Measurements from ENCODE around the gene DPH6. TPM values are rescaled to one million over a fixed set of nuclear protein-coding genes. Genes with fewer than 3 reads are reported as not detected.

Gene DPH6
- total and polyA plus RNA-seq, 8 donors: 9.8 to 19.1 (median 13.7) TPM

DNA sequence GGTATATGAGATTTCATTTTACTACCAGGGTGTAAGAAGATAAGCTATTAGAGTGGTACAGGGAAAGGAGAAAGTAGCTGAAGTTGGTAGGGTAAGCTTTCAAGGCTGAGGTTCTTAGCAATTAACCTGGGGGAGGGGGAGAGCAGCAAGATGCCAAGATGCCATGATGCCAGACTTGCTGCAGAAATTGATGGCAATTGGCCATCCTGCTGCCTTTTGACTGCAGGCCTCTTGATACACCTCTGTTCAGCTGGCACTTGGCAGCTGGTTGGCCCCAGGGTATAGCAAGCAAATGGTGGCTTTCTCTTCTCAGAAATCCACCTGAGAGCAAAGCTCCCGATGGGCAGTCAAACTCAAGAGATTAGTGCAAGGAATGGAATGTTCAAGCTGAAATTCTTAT, 21.4 kb upstream of the DPH6 start:
- TF ChIP-seq, protein P1, sequence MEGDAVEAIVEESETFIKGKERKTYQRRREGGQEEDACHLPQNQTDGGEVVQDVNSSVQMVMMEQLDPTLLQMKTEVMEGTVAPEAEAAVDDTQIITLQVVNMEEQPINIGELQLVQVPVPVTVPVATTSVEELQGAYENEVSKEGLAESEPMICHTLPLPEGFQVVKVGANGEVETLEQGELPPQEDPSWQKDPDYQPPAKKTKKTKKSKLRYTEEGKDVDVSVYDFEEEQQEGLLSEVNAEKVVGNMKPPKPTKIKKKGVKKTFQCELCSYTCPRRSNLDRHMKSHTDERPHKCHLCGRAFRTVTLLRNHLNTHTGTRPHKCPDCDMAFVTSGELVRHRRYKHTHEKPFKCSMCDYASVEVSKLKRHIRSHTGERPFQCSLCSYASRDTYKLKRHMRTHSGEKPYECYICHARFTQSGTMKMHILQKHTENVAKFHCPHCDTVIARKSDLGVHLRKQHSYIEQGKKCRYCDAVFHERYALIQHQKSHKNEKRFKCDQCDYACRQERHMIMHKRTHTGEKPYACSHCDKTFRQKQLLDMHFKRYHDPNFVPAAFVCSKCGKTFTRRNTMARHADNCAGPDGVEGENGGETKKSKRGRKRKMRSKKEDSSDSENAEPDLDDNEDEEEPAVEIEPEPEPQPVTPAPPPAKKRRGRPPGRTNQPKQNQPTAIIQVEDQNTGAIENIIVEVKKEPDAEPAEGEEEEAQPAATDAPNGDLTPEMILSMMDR (IDR thresholded peaks at IDR 0.05): no peak
- Histone ChIP-seq H3K9me3 (no peaks in the 10 kb centered on the region), H3K36me3 (no peaks in the 10 kb centered on the region), H3K4me3 (no peak overlapping the region), H3K27ac (no peak overlapping the region), H3K27me3 (no peaks in the 10 kb centered on the region), H3K4me1 (no peaks in the 10 kb centered on the region)
- intact Hi-C loops (cut with DNase I): no loop called here
- DNase-seq (no peak), ATAC-seq (no peak)

DNA sequence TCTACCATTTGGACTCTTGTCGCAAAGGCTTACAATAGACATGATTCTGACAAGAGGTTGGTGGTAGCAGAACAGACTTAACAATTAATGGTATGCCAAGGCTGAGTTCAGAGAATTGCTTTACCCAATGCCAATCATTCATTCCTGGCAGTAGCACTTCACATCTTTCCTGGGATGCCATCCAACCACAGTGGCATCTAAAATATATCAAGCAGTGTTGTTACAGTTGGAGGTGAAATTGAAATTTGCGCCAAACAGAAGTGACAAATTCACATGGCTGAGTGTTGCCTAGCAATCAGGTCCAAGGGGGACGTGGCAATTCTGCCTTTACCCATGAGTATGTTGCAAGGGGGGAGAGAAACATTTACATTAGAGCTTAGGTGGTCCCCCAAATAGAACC, 21.0 kb upstream of the DPH6 start:
- DNase-seq (no peak), ATAC-seq (no peak)
- no peaks in the 10 kb centered on the region for H3K4me1 ChIP-seq
- no peaks in the 10 kb centered on the region for H3K9me3 ChIP-seq
- H3K27ac ChIP-seq: no peak overlapping the region
- no peaks in the 10 kb centered on the region for H3K27me3 ChIP-seq
- no peaks in the 10 kb centered on the region for H3K36me3 ChIP-seq
- TF ChIP-seq, protein P1 (IDR thresholded peaks at IDR 0.05): no peak
- no peak overlapping the region for H3K4me3 ChIP-seq
- intact Hi-C loops (cut with DNase I): no loop called here

DNA sequence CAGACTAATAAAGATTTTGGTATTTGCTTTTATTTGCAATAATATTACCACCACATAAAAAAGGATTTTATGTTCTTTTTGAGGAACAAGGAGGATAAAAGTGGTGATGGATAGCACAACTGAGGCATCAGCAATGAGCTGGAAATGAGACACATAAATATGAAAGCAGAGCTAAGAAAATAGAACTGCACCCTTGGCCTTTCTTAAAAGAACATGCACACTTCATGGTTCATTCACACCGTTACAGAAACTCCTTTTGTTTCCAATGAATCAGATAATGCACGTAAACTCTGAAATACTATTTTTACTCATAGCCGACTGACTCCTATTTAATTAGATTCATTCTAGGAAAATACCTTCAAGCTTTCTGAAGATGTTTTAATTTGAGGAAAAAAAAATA, 19.9 kb upstream of the DPH6 start:
- TF ChIP-seq, protein P1 (IDR thresholded peaks at IDR 0.05): no peak
- H3K4me3 ChIP-seq: no peak overlapping the region
- H3K36me3 ChIP-seq: no peaks in the 10 kb centered on the region
- ATAC-seq (no peak), DNase-seq (no peak)
- no peaks in the 10 kb centered on the region for H3K9me3 ChIP-seq
- H3K4me1 ChIP-seq: no peaks in the 10 kb centered on the region
- no peaks in the 10 kb centered on the region for H3K27me3 ChIP-seq
- no peak overlapping the region for H3K27ac ChIP-seq
- intact Hi-C loops (cut with DNase I): no loop called here

DNA sequence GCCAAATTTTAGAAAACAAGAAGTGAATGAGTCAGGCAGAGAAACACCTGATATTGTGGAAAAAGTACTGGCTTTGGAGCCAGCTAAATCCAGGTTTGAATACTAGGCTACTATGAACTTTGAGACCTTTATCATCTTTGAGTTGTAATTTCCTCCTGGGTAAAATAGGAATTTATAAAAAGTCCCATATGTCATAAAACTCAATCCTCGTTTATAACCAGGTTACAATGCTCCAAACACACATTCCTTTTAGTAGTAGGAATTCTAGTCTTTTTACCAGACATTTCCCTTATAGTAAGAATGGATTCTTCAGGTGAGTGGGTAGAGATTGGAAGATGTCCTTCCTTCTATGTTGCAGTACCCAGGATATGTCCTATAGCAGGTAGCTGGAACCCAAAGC, 16.7 kb upstream of the DPH6 start:
- intact Hi-C loops (cut with DNase I): no loop called here
- no peaks in the 10 kb centered on the region for H3K9me3 ChIP-seq

DNA sequence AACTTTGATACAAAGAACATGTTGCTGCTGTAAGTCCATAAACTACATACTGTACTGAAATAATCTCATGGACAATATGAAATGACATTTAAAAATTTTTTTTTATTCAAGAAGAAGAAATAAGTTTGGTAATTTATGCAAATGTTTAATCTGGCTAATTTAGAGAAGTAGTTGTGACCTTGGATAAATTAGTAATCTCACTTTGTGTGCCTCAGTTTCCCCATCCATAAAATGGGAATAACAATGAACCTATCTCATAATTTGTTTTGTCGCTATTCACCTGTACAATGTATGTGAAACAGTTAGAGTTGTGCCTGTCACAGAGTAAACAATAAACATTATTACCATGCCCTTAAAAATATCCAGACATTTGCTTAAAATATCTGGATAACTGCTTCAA, 15.3 kb upstream of the DPH6 start:
- TF ChIP-seq, protein P1 (IDR thresholded peaks at IDR 0.05): no peak
- intact Hi-C loops (cut with DNase I): no loop called here
- Histone ChIP-seq H3K4me3 (no peak overlapping the region), H3K9me3 (no peaks in the 10 kb centered on the region), H3K27ac (no peak overlapping the region), H3K4me1 (no peaks in the 10 kb centered on the region), H3K36me3 (no peaks in the 10 kb centered on the region), H3K27me3 (no peaks in the 10 kb centered on the region)
- ATAC-seq: no peak
- DNase-seq: no peak

More for the DNA sequence above, 16.7 kb upstream of the DPH6 start:
- TF ChIP-seq, protein P1 (IDR thresholded peaks at IDR 0.05): no peak
- no peak overlapping the region for H3K4me3 ChIP-seq
- DNase-seq (no peak), ATAC-seq (no peak)
- H3K27me3 ChIP-seq: no peaks in the 10 kb centered on the region
- no peak overlapping the region for H3K27ac ChIP-seq
- H3K36me3 ChIP-seq: no peaks in the 10 kb centered on the region
- no peaks in the 10 kb centered on the region for H3K4me1 ChIP-seq

All from left lung (tissue), 10 donors.